Right atrium auricular region (tissue), 2 donors: ENCODE results near the gene PRKAR2B. TPM values are rescaled to one million over a fixed set of nuclear protein-coding genes. Genes with fewer than 3 reads are reported as not detected.
"Not testable (repeated sequence)": the region's sequence is repeated elsewhere in the genome, so short reads cannot be mapped to it uniquely, and the experiment has no call there.

Experiments
- DNase-seq: peaks from one replicate; pipeline ENCODE4 v3.0.0-alpha.2; 2019; ENCODE audit warnings: low spot score
- H3K27ac ChIP-seq, 2 donors: fragments of 200-600 bp; sonication (generic); 1 replicate in 1 of 2; 2 replicates in 1 of 2; pipeline ENCODE4 v1.5.1; 2016 to 2019
- H3K27me3 ChIP-seq, 2 donors: fragments of 200-600 bp; sonication (generic); one replicate each; pipeline versions ENCODE4 v1.5.1 to v1.6.0; 2017 to 2019
- H3K36me3 ChIP-seq: fragments of 200-600 bp; sonication (generic); one replicate; pipeline ENCODE4 v1.5.1; 2016
- H3K4me1 ChIP-seq, 2 donors: fragments of 200-600 bp; sonication (generic); one replicate each; pipeline versions ENCODE4 v1.5.1 to v1.6.0; 2017 to 2019
- H3K4me3 ChIP-seq, 2 donors: fragments of 200-600 bp; sonication (generic); 1 replicate in 1 of 2; 2 replicates in 1 of 2; pipeline ENCODE4 v1.5.1; 2017 to 2019; ENCODE audit warnings: mild to moderate bottlenecking in 1 of 2, moderate library complexity in 1 of 2
- H3K9me3 ChIP-seq, 2 donors: fragments of 200-600 bp; sonication (generic); one replicate each; pipeline ENCODE4 v1.5.1; 2019
- CTCF ChIP-seq, 2 donors: fragments of 200-600 bp; sonication (generic); IDR thresholded peaks; one replicate each; pipeline ENCODE4 v1.5.1; 2019; ENCODE audit warnings: antibody characterized with exemption in 2 of 2
- total RNA-seq, 2 donors: library from RNA; depleted of rRNA; stranded (reverse); fragments of >200 nt; gene quantifications; one replicate each; pipeline ENCODE4 v1.1.0, GENCODE V29; 2016

Gene PRKAR2B
- total RNA-seq, 2 donors from 2014 or later: 30.1 to 30.4 TPM

DNA sequence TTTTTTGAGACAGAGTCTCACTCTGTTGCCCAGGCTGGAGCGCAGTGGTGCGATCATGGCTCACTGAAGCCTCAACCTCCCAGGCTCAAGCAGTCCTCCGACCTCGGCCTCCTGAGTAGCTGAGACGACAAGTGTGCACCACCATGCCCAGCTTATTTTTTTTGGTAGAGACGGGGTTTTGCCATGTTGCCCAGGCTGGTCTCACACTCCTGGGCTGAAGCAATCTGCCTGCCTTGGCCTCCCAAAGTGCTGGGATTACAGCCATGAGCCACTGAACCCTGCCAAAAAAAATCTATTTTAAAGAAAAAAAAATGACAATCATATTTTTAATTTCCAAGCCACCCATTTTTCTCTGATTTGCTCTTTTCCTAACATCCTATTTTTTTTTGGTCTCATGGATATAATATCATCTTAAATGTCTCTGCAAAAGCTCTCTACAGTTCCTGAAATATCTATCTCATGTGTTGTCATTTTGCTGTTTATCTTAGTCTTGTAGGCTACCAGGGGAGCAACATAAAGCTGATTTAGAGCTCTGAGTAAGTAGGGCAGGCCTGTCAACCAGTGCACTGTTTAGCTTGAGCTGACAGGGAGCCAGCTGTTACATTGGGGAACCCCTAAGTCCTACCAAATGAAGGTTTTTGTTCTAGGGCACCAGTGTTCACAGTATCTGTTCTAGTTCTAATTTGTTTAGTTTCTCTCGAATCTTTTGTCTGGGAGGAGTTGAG lies 94.4 kb downstream of the PRKAR2B start:
- no peak for TF ChIP-seq CTCF (IDR thresholded peaks at IDR 0.05)
- no peak overlapping the region for H3K27ac ChIP-seq
- H3K4me3 ChIP-seq: no peak overlapping the region
- no peaks in the 10 kb centered on the region for H3K9me3 ChIP-seq
- H3K4me1 ChIP-seq: no peaks in the 10 kb centered on the region
- H3K36me3 ChIP-seq: no peaks in the 10 kb centered on the region
- no peak for DNase-seq
- H3K27me3 ChIP-seq: no peaks in the 10 kb centered on the region

DNA sequence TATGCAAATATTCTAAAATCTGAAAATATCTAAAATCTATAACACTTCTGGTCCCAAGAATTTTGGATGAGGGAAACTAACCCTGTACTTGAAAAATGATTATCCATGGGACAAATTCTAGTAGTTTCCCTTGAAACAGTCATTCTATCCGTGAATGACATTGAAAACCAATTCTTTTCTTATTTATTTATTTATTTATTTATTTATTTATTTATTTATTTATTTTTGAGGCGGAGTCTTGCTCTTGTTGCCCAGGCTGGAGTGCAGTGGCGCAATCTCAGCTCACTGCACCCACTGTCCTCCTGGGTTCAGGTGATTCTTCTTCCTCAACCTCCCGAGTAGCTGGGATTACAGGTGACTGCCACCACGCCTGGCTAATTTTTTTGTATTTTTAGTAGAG lies 99.4 kb downstream of the PRKAR2B start:
- H3K27ac ChIP-seq, H3K36me3 ChIP-seq, DNase-seq, H3K4me1 ChIP-seq, H3K27me3 ChIP-seq, H3K9me3 ChIP-seq, H3K4me3 ChIP-seq: not testable (repeated sequence)

DNA sequence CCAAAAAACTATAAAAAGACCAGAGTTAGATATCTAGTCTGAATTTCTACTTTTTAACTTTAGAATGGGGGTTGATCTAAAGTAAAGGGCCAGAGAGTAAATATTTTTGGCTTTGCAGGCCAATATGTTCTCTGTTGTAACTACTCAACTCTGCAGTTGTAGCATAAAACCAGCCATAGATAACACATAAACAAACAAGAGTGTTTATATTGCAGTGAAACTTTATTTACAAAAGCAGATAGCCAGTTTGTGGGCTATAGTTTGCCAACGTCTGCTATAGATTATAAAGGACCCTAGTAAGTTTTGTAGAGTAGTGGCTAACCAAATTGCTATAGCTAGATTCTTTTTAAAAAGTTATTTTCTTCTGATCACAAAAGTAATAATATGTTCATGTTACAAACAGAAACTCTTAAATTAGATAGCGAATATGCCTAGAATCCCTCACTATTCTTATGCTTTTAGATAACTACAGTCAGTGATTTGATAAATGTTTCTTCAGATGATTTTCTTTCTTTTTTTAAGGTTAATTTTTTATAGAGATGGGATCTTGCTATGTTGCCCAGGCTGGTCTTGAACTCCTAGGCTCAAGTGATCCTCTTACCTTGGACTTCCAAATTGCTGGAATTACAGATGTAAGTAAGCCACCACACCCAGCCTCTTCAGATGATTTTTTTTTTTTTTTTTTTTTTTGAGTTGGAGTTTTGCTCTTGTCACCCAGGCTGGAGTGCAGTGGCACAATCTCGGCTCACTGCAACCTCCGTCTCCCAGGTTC lies 100.7 kb downstream of the PRKAR2B start:
- no peak overlapping the region for H3K4me3 ChIP-seq
- no peaks in the 10 kb centered on the region for H3K4me1 ChIP-seq
- no peak for TF ChIP-seq CTCF (IDR thresholded peaks at IDR 0.05)
- no peaks in the 10 kb centered on the region for H3K27me3 ChIP-seq
- H3K9me3 ChIP-seq: no peaks in the 10 kb centered on the region
- DNase-seq: no peak
- H3K36me3 ChIP-seq: no peaks in the 10 kb centered on the region
- no peak overlapping the region for H3K27ac ChIP-seq

- no peaks in the 10 kb centered on the region for H3K36me3 ChIP-seq
- DNase-seq: no peak
- no peak overlapping the region for H3K27ac ChIP-seq
- H3K4me3 ChIP-seq: no peak overlapping the region
- TF ChIP-seq CTCF (IDR thresholded peaks at IDR 0.05): peak; percentile 55 to 73
- H3K27me3 ChIP-seq: no peaks in the 10 kb centered on the region
- H3K9me3 ChIP-seq: no peaks in the 10 kb centered on the region
- H3K4me1 ChIP-seq: no peaks in the 10 kb centered on the region
Measured at GRCh38 chr7:107147464-107148393, 103.2 kb downstream of the PRKAR2B start.

DNA sequence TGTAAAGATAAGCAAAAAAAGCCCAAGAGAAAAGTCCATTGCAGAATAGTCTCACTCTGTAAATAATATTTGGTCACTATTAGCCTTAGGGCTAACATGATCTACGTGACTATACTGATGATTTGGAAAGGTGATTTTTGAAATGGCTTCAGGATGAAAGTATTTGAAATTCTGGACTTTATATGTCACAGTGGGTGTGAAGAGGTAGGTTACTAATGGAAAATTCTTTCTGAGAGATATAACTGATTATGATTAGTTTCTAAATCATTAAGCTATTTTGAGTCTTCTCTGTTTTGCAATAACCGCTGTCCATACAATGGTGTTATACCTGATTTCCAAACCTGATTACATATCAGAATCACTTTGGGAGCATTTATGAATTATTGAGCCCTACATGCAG lies 104.2 kb downstream of the PRKAR2B start:
- TF ChIP-seq CTCF (IDR thresholded peaks at IDR 0.05): no peak
- Histone ChIP-seq H3K4me3 (no peak overlapping the region), H3K27ac (no peak overlapping the region), H3K36me3 (no peaks in the 10 kb centered on the region), H3K27me3 (no peaks in the 10 kb centered on the region), H3K9me3 (no peaks in the 10 kb centered on the region), H3K4me1 (no peaks in the 10 kb centered on the region)
- DNase-seq: no peak

DNA sequence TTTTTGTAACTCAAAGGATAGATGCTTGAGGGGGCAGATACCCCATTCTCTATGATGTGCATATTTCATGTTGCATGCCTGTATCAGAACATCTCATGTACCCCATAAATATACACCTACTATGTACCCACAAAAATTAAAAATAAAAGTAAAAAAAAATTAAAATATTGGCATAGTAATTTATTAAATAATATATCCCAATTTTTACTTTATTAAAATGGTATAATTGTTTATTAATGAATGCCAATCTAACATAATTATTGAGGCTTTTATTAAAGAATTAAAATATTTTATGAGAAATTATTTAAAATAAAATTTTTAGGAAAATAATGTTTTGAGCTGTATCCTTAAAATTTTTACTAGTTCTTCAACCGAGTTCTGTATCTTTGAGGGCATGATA lies 105.4 kb downstream of the PRKAR2B start:
- Histone ChIP-seq H3K4me3 (no peak overlapping the region), H3K36me3 (no peaks in the 10 kb centered on the region), H3K4me1 (no peaks in the 10 kb centered on the region), H3K27ac (no peak overlapping the region), H3K9me3 (no peaks in the 10 kb centered on the region), H3K27me3 (no peaks in the 10 kb centered on the region)
- no peak for TF ChIP-seq CTCF (IDR thresholded peaks at IDR 0.05)
- DNase-seq: no peak
